ENCODE results near the gene HPN.

The HPN gene

DNA sequence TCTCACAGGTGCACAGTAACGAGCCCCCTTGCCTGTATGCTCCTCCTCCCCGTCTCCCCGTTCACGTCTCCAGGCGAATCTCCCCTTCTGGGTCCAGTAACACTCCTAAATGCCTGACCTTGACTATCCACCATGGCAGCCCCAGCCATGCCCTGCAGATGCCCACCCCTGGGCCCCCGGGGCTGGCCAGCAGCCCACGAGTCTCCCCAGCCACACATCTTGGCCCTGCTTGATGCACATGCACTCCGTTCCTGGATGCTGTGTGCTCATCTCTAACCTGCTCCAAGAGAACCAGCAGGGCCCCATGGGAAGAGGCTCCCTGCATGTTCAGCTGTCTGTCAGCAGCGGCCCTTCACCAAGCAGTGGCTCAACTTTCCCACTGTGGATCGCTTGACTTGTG lies 32.0 kb downstream of the HPN start:
- no peaks in the 10 kb centered on the region for H3K27me3 ChIP-seq (ENCODE audit: control insufficient read depth in 1 of 2, insufficient read depth in 2 of 2, low read length in 2 of 2)
- no peak overlapping the region for H3K27ac ChIP-seq (ENCODE audit: low read depth, low read length)
- H3K9me3 ChIP-seq (ENCODE audit: low read length), result peaks cover 4% of the 10 kb centered on the region
- H3K4me3 ChIP-seq (ENCODE audit: low read depth in 1 of 2, low read length in 2 of 2), result no peak overlapping the region
- no peaks in the 10 kb centered on the region for H3K36me3 ChIP-seq (ENCODE audit: insufficient read depth, low read length)
- H3K9ac ChIP-seq (ENCODE audit: low read length), result no peak overlapping the region
- H3K4me1 ChIP-seq (ENCODE audit: insufficient read depth, low read length), result no peaks in the 10 kb centered on the region

DNA sequence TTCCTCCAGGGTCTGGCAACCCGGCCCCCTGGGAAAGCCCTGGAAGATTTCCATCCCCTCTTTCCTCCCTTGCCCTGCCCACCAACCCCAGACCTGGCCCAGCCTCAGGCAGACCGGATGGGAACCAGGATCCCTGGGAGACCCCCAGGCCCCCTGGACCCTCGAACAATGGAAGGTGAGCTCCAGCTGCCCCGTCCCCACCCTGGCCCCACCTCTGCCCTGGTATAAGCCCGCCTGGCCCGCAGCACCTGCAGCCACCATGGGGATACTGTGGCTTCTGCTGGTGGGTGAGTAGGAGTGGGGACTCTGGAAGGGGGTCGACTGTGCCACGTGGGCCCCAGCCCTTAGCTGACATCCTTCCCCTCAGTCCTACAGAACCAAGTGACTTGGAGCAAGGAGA lies 32.4 kb downstream of the HPN start:
- H3K27ac ChIP-seq (ENCODE audit: low read depth, low read length), result no peak overlapping the region
- H3K27me3 ChIP-seq (ENCODE audit: control insufficient read depth in 1 of 2, insufficient read depth in 2 of 2, low read length in 2 of 2), result no peaks in the 10 kb centered on the region
- H3K9me3 ChIP-seq (ENCODE audit: low read length), result peaks cover 4% of the 10 kb centered on the region
- no peaks in the 10 kb centered on the region for H3K4me1 ChIP-seq (ENCODE audit: insufficient read depth, low read length)
- no peak overlapping the region for H3K4me3 ChIP-seq (ENCODE audit: low read depth in 1 of 2, low read length in 2 of 2)
- H3K9ac ChIP-seq (ENCODE audit: low read length), result no peak overlapping the region
- no peaks in the 10 kb centered on the region for H3K36me3 ChIP-seq (ENCODE audit: insufficient read depth, low read length)

DNA sequence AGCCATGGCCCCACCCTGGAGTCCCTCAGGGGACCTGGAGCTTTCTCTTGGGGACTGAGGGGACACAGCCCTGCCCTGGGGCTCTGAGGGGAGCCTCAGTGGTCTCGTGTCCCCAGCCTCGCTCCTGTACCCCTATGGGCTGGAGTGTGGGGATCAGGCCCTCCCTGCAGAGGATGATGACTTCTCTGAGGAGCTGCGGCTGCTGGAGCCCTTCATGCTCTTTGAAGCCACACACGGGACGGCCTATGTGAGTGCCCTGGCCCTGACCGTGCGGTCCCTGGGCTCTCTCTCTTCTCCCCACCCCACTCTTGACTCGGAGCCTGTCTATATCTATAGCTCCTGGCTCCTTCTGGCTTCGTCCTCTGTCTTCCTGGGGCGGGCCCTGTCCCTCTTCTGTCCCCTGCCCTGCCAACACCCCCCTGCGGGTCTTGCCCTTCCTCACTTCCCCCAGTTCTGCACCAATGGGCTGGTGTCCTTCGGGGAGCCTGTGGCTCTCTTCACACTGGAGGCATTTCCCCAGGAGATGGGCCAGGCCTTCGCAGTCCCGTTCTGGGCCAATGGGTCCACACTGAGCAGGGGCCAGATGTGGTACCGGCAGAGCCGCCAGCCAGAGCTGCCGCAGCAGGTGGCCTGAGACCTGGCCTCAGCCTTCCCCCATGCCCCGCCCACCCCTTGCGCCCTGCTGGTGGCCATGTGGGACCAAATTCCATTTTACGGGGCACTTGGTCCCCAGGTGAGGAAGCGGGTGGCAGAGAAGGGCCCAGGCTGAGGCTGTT lies 33.1 kb downstream of the HPN start:
- no peaks in the 10 kb centered on the region for H3K27me3 ChIP-seq (ENCODE audit: control insufficient read depth in 1 of 2, insufficient read depth in 2 of 2, low read length in 2 of 2)

DNA sequence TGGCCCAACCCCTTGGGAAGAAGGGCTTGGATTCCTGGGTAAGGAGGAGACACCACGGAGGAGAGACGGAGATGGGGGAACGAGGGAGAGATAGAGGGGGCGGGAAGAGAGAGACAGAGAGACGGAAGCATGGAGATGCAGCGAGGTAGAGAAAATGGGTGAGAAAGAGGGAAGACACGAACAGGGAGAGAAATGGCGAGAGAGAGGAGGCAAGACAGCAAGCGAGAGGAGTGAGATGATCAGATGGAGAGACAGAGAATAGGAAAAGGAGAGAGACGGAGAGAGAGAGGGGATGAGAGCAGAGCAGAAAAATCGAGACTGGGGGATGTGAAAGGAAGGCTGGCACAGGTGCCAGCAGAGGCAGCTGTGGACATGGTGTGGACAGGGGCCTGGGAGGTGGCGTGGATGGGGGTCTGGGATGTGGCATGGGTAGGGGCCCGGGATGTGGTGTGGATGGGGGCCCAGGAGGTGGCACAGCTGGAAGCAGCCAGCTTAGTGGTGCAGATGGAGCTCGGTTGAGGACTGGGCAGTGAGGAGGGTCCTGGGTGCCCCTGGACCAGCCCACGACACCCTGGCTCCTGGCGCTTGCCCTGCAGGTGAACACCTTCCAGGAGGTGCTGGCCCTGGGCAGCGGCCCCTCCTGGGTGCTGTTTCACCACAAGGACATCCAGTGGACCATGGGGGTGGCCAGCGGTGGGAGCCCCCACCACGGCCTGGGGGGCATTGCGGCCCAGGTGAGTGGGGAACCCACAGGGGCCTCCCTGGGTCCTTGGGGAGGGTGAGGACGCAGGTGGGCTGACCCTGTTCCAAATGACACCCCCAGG lies 33.9 kb downstream of the HPN start:
- Histone ChIP-seq H3K27me3 (ENCODE audit: control insufficient read depth in 1 of 2, insufficient read depth in 2 of 2, low read length in 2 of 2) (no peaks in the 10 kb centered on the region), H3K36me3 (ENCODE audit: insufficient read depth, low read length) (no peaks in the 10 kb centered on the region), H3K9ac (ENCODE audit: low read length) (no peak overlapping the region), H3K4me3 (ENCODE audit: low read depth in 1 of 2, low read length in 2 of 2) (no peak overlapping the region), H3K9me3 (ENCODE audit: low read length) (peaks cover 3% of the 10 kb centered on the region), H3K27ac (ENCODE audit: low read depth, low read length) (no peak overlapping the region), H3K4me1 (ENCODE audit: insufficient read depth, low read length) (no peaks in the 10 kb centered on the region)

More for the DNA sequence above, 33.1 kb downstream of the HPN start:
- H3K4me1 ChIP-seq (ENCODE audit: insufficient read depth, low read length), result no peaks in the 10 kb centered on the region
- H3K9ac ChIP-seq (ENCODE audit: low read length), result no peak overlapping the region
- no peak overlapping the region for H3K27ac ChIP-seq (ENCODE audit: low read depth, low read length)
- no peaks in the 10 kb centered on the region for H3K36me3 ChIP-seq (ENCODE audit: insufficient read depth, low read length)
- H3K9me3 ChIP-seq (ENCODE audit: low read length), result peaks cover 4% of the 10 kb centered on the region
- no peak overlapping the region for H3K4me3 ChIP-seq (ENCODE audit: low read depth in 1 of 2, low read length in 2 of 2)

DNA sequence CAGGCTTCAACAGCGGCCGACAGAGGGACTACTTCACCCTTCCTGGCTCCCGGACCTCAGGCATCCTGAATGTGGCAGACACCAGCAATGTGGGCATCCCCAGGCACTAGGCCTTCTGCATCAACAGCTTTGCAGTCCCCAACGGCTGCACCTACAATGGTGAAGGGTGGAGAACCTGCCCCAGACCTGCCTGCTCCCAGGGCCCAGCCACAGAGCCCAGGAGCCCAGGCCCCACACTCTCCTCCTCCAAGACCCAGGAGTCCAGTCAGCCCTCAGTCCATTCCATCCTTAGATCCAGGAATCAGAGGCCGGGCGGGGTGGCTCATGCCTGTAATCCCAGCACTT lies 34.5 kb downstream of the HPN start:
- H3K27ac ChIP-seq (ENCODE audit: low read depth, low read length), result no peak overlapping the region
- H3K4me3 ChIP-seq (ENCODE audit: low read depth in 1 of 2, low read length in 2 of 2), result no peak overlapping the region
- no peaks in the 10 kb centered on the region for H3K27me3 ChIP-seq (ENCODE audit: control insufficient read depth in 1 of 2, insufficient read depth in 2 of 2, low read length in 2 of 2)

DNA sequence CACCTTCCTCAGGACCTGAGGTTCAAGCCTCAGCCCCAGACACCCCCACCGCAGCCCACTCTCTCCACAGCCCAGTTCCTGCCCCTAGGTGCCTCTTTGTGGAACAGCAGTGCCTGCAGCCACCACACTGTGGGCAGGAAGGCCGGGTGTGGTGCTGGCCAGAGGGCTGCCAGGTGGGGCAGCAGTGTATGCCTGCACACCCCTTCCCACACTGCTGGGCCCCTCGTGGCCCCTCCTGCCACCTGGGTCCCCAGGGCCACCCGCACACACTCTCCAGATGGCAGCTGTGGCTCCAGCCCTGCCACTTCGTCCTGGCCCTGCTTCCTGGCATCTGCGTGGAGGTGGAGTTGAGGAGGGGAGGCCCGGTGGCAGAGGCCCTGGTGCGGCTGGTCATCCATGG lies 35.1 kb downstream of the HPN start:
- H3K36me3 ChIP-seq (ENCODE audit: insufficient read depth, low read length), result no peaks in the 10 kb centered on the region
- H3K4me3 ChIP-seq (ENCODE audit: low read depth in 1 of 2, low read length in 2 of 2), result no peak overlapping the region
- H3K4me1 ChIP-seq (ENCODE audit: insufficient read depth, low read length), result no peaks in the 10 kb centered on the region
- H3K27me3 ChIP-seq (ENCODE audit: control insufficient read depth in 1 of 2, insufficient read depth in 2 of 2, low read length in 2 of 2), result no peaks in the 10 kb centered on the region
- H3K9me3 ChIP-seq (ENCODE audit: low read length), result no peaks in the 10 kb centered on the region
- H3K9ac ChIP-seq (ENCODE audit: low read length), result no peak overlapping the region
- no peak overlapping the region for H3K27ac ChIP-seq (ENCODE audit: low read depth, low read length)

More for the DNA sequence above, 34.5 kb downstream of the HPN start:
- no peak overlapping the region for H3K9ac ChIP-seq (ENCODE audit: low read length)
- no peaks in the 10 kb centered on the region for H3K4me1 ChIP-seq (ENCODE audit: insufficient read depth, low read length)
- H3K36me3 ChIP-seq (ENCODE audit: insufficient read depth, low read length), result no peaks in the 10 kb centered on the region
- H3K9me3 ChIP-seq (ENCODE audit: low read length), result no peaks in the 10 kb centered on the region

DNA sequence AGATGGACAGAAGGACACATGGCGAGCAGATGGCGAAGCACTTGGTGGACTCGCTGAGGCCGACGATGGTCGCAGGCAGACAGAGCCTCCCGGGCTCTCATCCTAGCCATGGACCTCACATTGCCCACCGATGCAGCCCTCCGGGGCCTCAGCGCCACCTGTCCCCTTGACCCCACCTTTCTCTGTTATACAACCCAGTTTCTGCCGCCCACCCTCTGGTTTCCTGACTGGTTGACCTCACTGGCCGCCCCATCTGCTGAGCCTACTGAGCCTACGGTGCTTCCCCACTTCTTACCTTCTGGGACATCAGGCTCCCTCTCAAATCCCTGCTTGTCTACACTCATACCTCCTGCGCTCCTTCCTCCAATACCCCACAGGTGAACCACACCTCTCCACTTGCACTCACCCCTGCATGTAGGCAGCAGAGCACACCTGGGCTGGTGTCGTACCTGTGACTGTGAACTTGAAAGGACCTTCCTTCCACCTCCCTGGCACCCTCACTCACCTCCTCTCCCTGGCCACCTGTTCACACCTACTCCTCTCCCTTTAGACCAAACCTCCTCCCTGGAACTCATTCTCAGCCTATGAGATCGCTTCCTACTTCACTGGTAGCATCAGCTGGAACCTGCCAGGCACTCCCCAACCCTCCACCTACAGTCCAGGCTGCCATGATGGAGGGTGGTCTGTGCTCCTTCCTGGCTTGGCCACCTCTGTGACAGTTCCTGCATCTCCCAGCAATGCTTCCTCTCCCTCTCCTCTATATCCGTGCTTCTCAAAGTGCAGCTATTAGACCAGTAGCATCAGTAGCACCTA lies 36.1 kb downstream of the HPN start:
- H3K27ac ChIP-seq (ENCODE audit: low read depth, low read length), result no peak overlapping the region
- no peaks in the 10 kb centered on the region for H3K9me3 ChIP-seq (ENCODE audit: low read length)
- H3K4me3 ChIP-seq (ENCODE audit: low read depth in 1 of 2, low read length in 2 of 2), result no peak overlapping the region
- no peaks in the 10 kb centered on the region for H3K27me3 ChIP-seq (ENCODE audit: control insufficient read depth in 1 of 2, insufficient read depth in 2 of 2, low read length in 2 of 2)
- no peaks in the 10 kb centered on the region for H3K4me1 ChIP-seq (ENCODE audit: insufficient read depth, low read length)
- no peak overlapping the region for H3K9ac ChIP-seq (ENCODE audit: low read length)
- H3K36me3 ChIP-seq (ENCODE audit: insufficient read depth, low read length), result no peaks in the 10 kb centered on the region

DNA sequence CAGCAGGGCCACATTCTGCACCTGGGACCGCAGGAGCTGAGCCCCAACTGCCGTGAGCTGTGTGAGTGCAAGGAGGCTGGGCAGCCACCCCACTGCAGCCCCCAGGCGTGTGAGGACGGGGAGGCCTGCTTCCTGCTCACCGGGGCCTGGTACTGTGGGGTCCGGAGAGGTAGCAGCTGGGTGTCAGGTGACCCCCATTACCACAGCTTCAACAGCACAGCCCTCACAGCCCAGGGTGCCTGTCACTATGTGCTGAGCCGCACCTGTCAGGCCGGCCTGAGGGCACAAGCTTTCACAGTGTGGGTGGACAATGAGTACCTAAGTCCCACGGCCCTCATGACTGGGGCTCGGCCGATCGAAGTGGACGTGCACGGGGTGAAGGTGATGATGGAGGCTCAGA lies 38.3 kb downstream of the HPN start:
- Histone ChIP-seq H3K36me3 (ENCODE audit: insufficient read depth, low read length) (no peaks in the 10 kb centered on the region), H3K27ac (ENCODE audit: low read depth, low read length) (no peak overlapping the region), H3K27me3 (ENCODE audit: control insufficient read depth in 1 of 2, insufficient read depth in 2 of 2, low read length in 2 of 2) (no peaks in the 10 kb centered on the region), H3K4me1 (ENCODE audit: insufficient read depth, low read length) (no peaks in the 10 kb centered on the region), H3K9me3 (ENCODE audit: low read length) (no peaks in the 10 kb centered on the region), H3K9ac (ENCODE audit: low read length) (no peak overlapping the region), H3K4me3 (ENCODE audit: low read depth in 1 of 2, low read length in 2 of 2) (no peak overlapping the region)

DNA sequence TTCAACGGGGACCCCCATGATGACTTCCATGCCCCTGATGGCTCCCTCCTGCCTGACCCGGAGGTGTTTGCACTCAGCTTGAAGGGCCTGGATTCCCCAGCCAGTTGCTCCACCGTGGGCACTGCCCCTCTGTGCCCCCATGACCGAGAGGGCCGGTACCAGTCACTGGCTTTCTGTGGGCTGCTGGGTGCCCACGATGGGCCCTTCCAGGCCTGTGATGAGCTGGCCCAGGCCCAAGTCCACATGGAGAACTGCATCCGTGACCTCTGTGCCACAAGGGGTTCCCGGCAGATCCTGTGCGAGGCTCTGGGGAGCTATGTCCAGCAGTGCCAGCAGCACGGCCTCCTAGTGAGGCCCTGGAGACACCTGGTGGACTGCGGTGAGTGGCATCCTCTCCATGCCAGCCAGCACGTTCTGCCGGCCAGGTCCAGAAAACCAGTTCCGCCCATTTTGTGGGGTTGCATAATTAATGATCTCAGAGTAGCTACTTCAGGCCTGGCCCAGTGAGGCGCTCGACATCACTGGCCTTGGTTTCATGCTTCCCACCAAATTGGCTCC lies 39.2 kb downstream of the HPN start:
- H3K27ac ChIP-seq (ENCODE audit: low read depth, low read length), result no peak overlapping the region

DNA sequence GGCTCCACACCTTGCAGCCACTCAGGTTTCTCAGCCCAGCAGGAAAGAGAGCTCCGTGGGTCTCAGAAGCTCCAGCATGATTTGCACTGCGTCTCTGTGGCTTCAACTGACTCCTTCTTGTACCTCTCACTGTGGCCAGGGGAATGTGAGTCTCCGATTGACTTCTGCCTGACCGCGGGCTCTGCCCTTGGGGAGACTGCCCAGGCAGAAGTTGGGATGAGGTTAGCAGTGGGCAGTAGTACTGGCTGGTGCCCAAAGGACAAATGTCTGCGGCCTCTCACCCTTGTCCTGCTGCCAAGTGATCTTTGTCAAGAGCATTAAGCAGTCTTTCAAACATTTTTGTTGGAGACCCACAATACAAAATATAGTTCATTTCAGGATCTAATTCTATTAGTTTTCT lies 39.7 kb downstream of the HPN start:
- Histone ChIP-seq H3K4me3 (ENCODE audit: low read depth in 1 of 2, low read length in 2 of 2) (no peak overlapping the region), H3K9ac (ENCODE audit: low read length) (no peak overlapping the region), H3K27me3 (ENCODE audit: control insufficient read depth in 1 of 2, insufficient read depth in 2 of 2, low read length in 2 of 2) (no peaks in the 10 kb centered on the region), H3K9me3 (ENCODE audit: low read length) (no peaks in the 10 kb centered on the region), H3K36me3 (ENCODE audit: insufficient read depth, low read length) (no peaks in the 10 kb centered on the region), H3K4me1 (ENCODE audit: insufficient read depth, low read length) (no peaks in the 10 kb centered on the region), H3K27ac (ENCODE audit: low read depth, low read length) (no peak overlapping the region)

More for the DNA sequence above, 39.2 kb downstream of the HPN start:
- Histone ChIP-seq H3K9ac (ENCODE audit: low read length) (no peak overlapping the region), H3K9me3 (ENCODE audit: low read length) (no peaks in the 10 kb centered on the region), H3K36me3 (ENCODE audit: insufficient read depth, low read length) (no peaks in the 10 kb centered on the region), H3K27me3 (ENCODE audit: control insufficient read depth in 1 of 2, insufficient read depth in 2 of 2, low read length in 2 of 2) (no peaks in the 10 kb centered on the region), H3K4me1 (ENCODE audit: insufficient read depth, low read length) (no peaks in the 10 kb centered on the region), H3K4me3 (ENCODE audit: low read depth in 1 of 2, low read length in 2 of 2) (no peak overlapping the region)
